Skeletal muscle tissue (tissue), 4 donors: ENCODE results near the gene SHOC2. TPM values are rescaled to one million over a fixed set of nuclear protein-coding genes. Genes with fewer than 3 reads are reported as not detected.

ENCODE experiments used
- H3K27ac ChIP-seq: one replicate; pipeline ENCODE4 v1.7.0; 2013; ENCODE audit warnings: mild to moderate bottlenecking, low read depth, low read length, inconsistent platforms
- H3K27me3 ChIP-seq, 3 donors: one replicate each; pipeline ENCODE4 v1.7.0; 2013; ENCODE audit warnings: low read length in 3 of 3; ENCODE audit not compliant: control insufficient read depth in 3 of 3, insufficient read depth in 3 of 3
- H3K36me3 ChIP-seq, 3 donors: one replicate each; pipeline ENCODE4 v1.7.0; 2013; ENCODE audit warnings: low read length in 3 of 3; ENCODE audit not compliant: control insufficient read depth in 3 of 3, insufficient read depth in 3 of 3
- H3K4me1 ChIP-seq, 3 donors: one replicate each; pipeline ENCODE4 v1.7.0; 2013; ENCODE audit warnings: low read length in 3 of 3, mild to moderate bottlenecking in 3 of 3; ENCODE audit not compliant: control insufficient read depth in 3 of 3, insufficient read depth in 3 of 3
- H3K4me3 ChIP-seq, 3 donors: one replicate each; pipeline ENCODE4 v1.7.0; 2013; ENCODE audit warnings: low read length in 3 of 3
- H3K9ac ChIP-seq, 3 donors: one replicate each; pipeline ENCODE4 v1.7.0; 2013; ENCODE audit warnings: low read length in 3 of 3, mild to moderate bottlenecking in 3 of 3, moderate library complexity in 2 of 3, low read depth in 1 of 3
- H3K9me3 ChIP-seq, 3 donors: one replicate each; pipeline ENCODE4 v1.7.0; 2013; ENCODE audit warnings: low read length in 3 of 3; ENCODE audit not compliant: control insufficient read depth in 3 of 3
- total RNA-seq: library from RNA; depleted of rRNA; stranded (reverse); fragments of >200 nt; gene quantifications from one replicate; pipeline ENCODE4 v1.2.3, GENCODE V29; 2014
- donor health status: Osteomylitis.

Gene SHOC2
- total RNA-seq, 1 donor from 2014 or later: 47.5 TPM

DNA sequence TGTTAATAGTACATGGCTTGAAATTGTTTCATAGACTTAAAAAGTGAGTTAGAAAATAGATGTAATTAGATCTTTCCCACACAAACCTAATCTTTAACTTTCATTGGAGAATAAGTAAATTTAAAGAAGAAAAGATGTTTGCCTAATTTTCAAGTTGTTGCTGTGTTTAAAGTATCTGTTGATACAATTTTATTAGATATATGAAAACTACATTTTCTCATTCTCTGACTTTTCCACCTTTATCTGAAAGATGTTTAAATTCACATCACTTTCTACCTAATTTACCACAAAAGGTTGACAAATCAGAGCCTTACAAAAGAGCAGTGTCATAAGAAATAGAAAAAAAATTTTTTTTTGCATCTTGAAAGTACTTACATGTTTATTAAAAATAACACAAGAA, 45.8 kb downstream of the SHOC2 start:
- Histone ChIP-seq H3K9ac (no peak overlapping the region), H3K4me3 (no peak overlapping the region), H3K9me3 (no peaks in the 10 kb centered on the region), H3K4me1 (no peaks in the 10 kb centered on the region), H3K36me3 (no peaks in the 10 kb centered on the region), H3K27ac (no peak overlapping the region), H3K27me3 (no peaks in the 10 kb centered on the region)

DNA sequence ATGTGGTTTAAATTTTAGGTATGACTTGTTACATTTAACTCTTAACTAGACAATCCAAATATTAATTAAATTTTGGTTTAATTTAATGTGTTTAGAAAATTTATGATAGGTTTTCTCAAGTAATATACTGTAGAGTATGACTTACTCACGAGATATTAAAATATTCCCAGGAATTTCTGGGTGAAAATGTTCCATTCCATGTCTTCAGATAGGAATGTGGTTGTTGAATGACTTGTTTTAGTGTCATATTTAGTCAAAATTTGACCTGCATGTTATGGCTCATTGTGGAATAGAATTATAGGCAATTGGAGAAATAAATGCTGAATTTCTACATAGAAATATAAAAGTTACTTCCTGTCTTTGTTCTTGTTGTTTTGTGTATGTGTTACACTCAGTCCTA, 46.7 kb downstream of the SHOC2 start:
- H3K9me3 ChIP-seq: no peaks in the 10 kb centered on the region
- no peak overlapping the region for H3K4me3 ChIP-seq
- no peak overlapping the region for H3K27ac ChIP-seq
- no peaks in the 10 kb centered on the region for H3K36me3 ChIP-seq
- H3K27me3 ChIP-seq: no peaks in the 10 kb centered on the region
- H3K9ac ChIP-seq: no peak overlapping the region
- H3K4me1 ChIP-seq: no peaks in the 10 kb centered on the region

DNA sequence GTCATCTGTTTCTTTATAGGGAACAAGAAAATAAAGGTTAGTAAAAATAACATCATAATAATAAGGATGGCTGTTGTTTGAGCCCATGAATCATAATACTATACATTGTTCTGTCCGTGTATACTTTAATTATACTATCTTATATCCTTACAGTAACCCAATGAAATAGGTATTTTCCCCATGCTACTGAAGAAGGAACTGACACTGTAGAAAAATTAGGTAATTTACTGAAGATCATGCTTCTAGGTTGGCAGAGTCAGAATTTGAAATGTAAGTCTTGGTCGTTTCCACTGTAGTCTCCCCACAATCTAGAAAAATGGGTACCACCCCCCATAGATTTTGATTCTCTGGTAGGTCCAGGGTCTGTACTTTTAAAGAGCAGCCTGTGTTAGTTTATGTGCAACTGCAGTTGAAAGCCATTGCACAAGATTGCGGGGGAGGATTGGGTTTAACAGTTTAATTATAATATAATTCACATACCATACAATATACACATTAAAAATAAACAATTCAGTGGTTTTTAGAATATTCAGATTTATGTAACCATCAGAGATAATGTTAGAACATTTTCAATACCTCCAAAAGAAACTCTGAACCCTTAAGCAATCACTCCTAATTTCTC, 47.7 kb downstream of the SHOC2 start:
- Histone ChIP-seq H3K9me3 (no peaks in the 10 kb centered on the region), H3K27ac (no peak overlapping the region), H3K4me3 (no peak overlapping the region), H3K9ac (no peak overlapping the region), H3K27me3 (no peaks in the 10 kb centered on the region), H3K4me1 (no peaks in the 10 kb centered on the region), H3K36me3 (no peaks in the 10 kb centered on the region)

DNA sequence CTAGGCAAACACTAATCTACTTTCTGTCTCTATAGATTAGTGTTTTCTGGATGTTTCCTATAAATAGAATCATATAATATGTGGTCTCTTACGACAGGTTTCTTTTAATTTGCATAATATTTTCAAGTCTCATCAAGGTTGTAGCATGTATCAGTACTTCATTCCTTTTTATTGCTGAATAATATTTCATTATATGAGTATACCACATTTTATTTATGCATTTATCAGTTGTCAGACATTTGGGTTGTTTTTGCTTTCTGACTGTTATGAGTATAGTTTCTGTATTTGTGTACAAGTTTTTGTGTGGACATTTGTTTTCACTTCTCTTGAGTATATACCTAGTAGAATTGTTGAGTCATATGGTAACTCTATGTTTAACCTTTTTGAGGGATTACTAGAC, 48.2 kb downstream of the SHOC2 start:
- Histone ChIP-seq H3K4me3 (no peak overlapping the region), H3K4me1 (no peaks in the 10 kb centered on the region), H3K36me3 (no peaks in the 10 kb centered on the region), H3K9ac (no peak overlapping the region), H3K27ac (no peak overlapping the region), H3K27me3 (no peaks in the 10 kb centered on the region), H3K9me3 (no peaks in the 10 kb centered on the region)

DNA sequence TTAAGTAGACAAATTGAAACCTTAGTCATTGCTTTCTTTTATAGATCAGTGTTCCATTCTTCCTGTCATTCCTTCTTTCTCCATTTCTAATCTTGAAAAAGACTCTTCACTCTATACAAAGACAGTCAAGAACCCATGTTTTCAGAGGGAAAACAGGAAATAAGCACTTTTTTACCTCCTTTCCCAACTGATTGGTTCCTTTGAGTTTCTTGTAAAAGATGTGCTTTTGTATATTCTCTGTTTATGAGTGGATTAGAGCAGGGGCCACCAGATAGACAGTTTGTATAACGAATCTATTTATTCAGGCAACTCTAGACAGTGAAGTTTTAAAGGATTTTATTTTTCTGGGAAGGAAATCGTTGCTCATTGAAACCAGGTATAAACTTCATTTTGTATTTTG, 49.8 kb downstream of the SHOC2 start:
- H3K27ac ChIP-seq: no peak overlapping the region
- H3K36me3 ChIP-seq: no peaks in the 10 kb centered on the region
- no peak overlapping the region for H3K4me3 ChIP-seq
- H3K9ac ChIP-seq: no peak overlapping the region
- H3K4me1 ChIP-seq: no peaks in the 10 kb centered on the region
- no peaks in the 10 kb centered on the region for H3K9me3 ChIP-seq
- H3K27me3 ChIP-seq: no peaks in the 10 kb centered on the region

DNA sequence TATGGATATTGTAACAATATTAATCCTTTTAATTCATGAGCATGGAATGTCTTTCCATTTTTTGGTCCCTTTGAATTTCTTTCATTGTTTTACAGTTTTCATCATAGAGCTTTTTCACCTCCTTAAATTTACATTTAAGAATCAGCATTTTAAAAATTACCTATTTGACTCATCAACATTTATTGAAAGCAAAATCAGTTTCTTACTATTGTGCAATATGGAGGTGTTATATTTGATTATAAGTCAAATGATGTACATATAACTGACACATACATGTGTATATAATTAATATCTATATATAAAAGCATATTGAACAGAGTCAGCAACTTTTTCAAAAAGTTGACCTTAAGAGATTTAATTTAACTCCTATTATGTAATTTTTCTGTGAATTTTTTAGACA, 52.2 kb downstream of the SHOC2 start:
- Histone ChIP-seq H3K4me1 (no peaks in the 10 kb centered on the region), H3K4me3 (no peak overlapping the region), H3K27me3 (no peaks in the 10 kb centered on the region), H3K27ac (no peak overlapping the region), H3K36me3 (no peaks in the 10 kb centered on the region), H3K9ac (no peak overlapping the region), H3K9me3 (no peaks in the 10 kb centered on the region)

DNA sequence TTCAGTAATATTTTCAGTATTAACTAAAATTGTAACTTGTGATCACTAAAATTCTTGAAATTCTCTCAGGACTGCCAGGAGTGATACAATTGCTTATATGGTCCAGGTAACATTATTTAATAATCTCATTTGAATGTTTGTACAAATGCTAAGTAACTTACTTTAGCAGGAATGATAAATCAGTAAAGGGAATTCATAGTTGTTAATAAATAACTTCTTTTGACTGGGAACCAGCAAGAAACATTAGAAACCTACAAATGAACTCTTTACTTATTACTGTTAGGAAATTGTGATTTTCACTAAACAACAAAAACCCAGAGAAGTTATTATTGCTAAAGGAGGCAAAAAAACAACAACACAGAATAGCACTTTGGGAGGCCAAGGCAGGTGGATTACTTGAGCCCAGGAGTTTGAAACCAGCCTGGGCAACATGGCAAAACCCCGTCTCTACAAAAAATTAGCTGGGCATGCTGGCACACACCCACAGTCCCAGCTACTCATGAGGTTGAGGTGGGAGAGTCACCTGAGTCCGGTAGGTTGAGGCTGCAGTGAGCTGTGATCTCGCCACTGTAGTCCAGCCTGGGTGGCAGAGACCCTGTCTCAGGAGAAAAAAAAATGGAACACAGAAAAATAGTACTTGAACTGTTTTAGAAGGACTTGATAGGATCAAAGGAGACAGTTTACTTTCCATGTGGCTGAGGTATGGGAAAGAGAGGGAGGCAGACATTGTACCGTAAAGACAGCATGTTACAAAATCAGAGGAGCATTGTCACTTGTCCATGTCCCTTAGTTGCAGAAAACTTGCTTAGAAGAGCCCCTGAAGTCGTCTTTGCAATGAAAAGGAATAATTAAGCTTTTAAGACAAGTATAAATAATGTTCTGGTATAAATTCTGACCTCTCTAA, 53.1 kb downstream of the SHOC2 start:
- Histone ChIP-seq H3K27ac (no peak overlapping the region), H3K9ac (no peak overlapping the region), H3K36me3 (no peaks in the 10 kb centered on the region), H3K4me3 (no peak overlapping the region), H3K9me3 (no peaks in the 10 kb centered on the region), H3K27me3 (no peaks in the 10 kb centered on the region), H3K4me1 (no peaks in the 10 kb centered on the region)

DNA sequence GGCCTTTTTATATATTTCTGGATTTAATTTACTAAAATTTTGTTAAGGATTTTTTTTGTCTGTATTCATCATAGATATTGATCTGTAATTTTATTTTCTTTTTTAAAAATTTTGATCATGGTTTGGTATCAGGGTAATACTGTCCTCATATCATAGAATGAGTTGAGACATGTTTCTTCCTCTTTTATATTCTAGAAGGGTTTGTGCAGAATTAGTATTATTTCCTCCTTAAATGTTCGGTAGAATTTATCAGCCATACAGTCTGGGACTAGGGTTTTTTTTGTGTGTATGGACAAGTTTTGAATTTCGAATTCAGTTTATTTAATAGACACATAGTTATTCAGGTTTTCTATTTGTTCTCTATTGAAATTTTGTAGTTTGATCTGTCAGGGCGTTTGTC, 54.0 kb downstream of the SHOC2 start:
- H3K36me3 ChIP-seq: no peaks in the 10 kb centered on the region
- H3K27me3 ChIP-seq: no peaks in the 10 kb centered on the region
- H3K9ac ChIP-seq: no peak overlapping the region
- H3K4me1 ChIP-seq: peaks cover 0 to 4% (median 0%) of the 10 kb centered on the region in 3 donors
- no peak overlapping the region for H3K4me3 ChIP-seq
- H3K27ac ChIP-seq: no peak overlapping the region
- no peaks in the 10 kb centered on the region for H3K9me3 ChIP-seq

DNA sequence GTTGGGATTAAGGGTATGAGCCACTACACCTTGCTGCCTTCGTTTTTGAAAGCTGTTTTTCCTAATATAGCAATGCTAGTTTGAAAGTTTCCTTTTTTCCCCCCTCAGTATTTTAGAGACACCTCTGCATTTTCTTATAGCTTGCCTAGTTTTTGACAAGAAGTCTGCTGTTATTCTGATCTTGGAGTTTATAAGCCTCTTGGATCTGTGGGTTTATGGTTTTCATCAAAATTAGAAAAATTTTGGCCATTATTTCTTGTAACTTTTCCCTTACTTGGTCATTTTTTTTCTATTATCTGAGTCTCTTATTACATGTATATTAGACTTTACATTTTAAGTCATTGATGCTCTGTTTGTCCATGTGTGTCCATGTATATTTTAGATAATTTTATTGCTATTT, 57.2 kb downstream of the SHOC2 start:
- no peak overlapping the region for H3K27ac ChIP-seq
- no peaks in the 10 kb centered on the region for H3K9me3 ChIP-seq
- H3K4me1 ChIP-seq: peaks cover 0 to 4% (median 0%) of the 10 kb centered on the region in 3 donors
- no peaks in the 10 kb centered on the region for H3K36me3 ChIP-seq
- no peak overlapping the region for H3K4me3 ChIP-seq
- H3K9ac ChIP-seq: no peak overlapping the region
- H3K27me3 ChIP-seq: no peaks in the 10 kb centered on the region

DNA sequence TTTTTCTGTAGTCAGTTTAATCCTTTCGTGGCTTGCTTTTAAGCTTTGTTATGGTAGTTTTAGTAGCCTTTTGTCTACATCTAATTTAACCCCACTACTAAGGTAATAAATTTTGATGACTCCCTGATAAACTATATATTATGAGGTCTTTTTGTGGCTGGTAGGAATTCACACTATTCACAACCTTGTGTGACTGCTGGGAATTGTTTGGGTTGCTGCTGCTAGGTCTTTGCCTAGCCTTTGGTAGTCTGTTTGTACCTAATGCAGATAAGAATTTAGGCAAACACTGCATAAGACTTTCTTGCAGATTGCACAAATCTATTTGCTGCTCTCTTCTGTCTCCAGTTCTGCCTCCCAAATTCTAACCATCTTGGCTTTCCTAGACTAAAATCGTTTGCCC, 58.3 kb downstream of the SHOC2 start:
- Histone ChIP-seq H3K36me3 (no peaks in the 10 kb centered on the region), H3K4me1 (peaks cover 0 to 4% (median 0%) of the 10 kb centered on the region in 3 donors), H3K27ac (no peak overlapping the region), H3K4me3 (no peak overlapping the region), H3K9me3 (no peaks in the 10 kb centered on the region), H3K27me3 (no peaks in the 10 kb centered on the region), H3K9ac (no peak overlapping the region)
